Lower leg skin (tissue), 3 donors: Measurements from ENCODE around the gene STEAP3.

Experiments
- POLR2A ChIP-seq, 2 donors: fragments of 450-650 bp; IDR thresholded peaks; one replicate each; pipeline ENCODE4 v1.6.1; 2016 to 2017; ENCODE audit warnings: antibody characterized with exemption in 2 of 2, mild to moderate bottlenecking in 1 of 2, moderate library complexity in 1 of 2
- TF ChIP-seq, protein P1 (sequence below), 3 donors: fragments of 450-650 bp; IDR thresholded peaks; one replicate each; pipeline ENCODE4 v1.5.1; 2016; ENCODE audit warnings: antibody characterized with exemption in 3 of 3, mild to moderate bottlenecking in 3 of 3, moderate library complexity in 2 of 3

DNA sequence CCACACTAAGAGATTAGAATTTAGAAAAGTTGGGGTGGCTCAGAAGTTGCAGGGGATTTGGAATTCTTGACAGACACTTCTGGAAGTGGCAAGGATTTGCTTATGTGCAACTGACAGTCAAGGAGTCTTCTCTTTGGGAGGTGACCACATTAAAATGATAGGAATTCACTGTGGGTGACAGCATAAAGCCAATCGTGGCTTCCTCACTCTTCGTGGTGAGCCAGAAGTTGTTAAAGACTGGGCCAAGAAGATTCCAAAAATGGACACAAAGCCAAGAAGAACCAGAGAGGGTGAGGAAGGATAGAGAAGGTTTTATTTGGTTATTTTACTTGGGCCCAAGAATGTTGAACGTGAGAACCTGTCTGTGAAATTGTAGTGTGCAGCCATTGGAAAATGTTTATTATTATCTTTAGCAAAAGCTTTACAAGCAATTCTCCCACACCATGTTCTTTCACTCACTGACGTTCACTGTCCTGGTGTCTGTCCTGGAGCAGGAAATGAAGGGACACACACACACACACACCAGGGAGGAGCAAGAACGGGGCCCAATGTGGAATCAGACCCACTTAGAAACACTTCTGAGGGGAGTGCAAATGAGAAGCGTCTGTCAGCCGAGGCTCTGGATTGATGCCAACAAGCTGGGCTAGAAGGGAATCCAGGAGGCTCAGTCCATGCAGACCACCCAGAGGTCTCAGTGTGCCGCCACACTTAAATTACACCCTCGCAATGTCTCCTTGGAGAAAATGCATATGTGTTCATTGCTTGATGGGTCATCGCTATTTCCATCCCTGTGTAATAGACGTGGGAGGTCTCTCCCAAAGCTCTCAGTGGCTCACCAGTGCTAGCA is 37.2 kb downstream of the STEAP3 start:
- TF ChIP-seq, protein P1, sequence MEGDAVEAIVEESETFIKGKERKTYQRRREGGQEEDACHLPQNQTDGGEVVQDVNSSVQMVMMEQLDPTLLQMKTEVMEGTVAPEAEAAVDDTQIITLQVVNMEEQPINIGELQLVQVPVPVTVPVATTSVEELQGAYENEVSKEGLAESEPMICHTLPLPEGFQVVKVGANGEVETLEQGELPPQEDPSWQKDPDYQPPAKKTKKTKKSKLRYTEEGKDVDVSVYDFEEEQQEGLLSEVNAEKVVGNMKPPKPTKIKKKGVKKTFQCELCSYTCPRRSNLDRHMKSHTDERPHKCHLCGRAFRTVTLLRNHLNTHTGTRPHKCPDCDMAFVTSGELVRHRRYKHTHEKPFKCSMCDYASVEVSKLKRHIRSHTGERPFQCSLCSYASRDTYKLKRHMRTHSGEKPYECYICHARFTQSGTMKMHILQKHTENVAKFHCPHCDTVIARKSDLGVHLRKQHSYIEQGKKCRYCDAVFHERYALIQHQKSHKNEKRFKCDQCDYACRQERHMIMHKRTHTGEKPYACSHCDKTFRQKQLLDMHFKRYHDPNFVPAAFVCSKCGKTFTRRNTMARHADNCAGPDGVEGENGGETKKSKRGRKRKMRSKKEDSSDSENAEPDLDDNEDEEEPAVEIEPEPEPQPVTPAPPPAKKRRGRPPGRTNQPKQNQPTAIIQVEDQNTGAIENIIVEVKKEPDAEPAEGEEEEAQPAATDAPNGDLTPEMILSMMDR (IDR thresholded peaks at IDR 0.05) = no peak
- TF ChIP-seq POLR2A (IDR thresholded peaks at IDR 0.05) = no peak
